GM10266 (cell line): ENCODE data around the gene IRS2.

Experiments
- DNase-seq: peaks from one replicate; pipeline ENCODE4 v3.0.0; 2012; ENCODE audit errors: extremely low spot score
- CTCF ChIP-seq: IDR thresholded peaks from 2 replicates; pipeline ENCODE4 v1.5.1; 2012; ENCODE audit warnings: mild to moderate bottlenecking, low read depth; ENCODE audit not compliant: control insufficient read depth, insufficient read depth; ENCODE audit errors: missing control alignments

IRS2 gene

DNA sequence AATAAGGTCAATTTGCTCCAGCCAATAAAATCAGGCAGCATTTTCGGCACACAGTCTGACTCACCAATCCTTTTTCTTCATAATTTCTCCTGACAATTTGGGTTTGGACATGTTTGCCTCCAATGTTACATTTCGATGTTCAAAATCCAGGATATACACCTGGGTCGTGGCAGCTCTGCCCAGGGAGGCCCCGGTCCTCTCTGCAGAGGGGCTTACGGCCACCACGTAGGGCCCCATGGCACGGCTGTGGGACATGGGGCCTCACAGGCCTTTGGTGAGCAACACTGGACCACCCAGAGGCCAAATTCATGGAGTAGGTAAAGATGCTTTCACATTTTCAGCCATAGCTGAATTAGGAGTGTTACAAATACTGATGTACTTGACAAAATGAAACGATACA lies 25.4 kb downstream of the IRS2 start:
- no peak for TF ChIP-seq CTCF
- no peak for DNase-seq

DNA sequence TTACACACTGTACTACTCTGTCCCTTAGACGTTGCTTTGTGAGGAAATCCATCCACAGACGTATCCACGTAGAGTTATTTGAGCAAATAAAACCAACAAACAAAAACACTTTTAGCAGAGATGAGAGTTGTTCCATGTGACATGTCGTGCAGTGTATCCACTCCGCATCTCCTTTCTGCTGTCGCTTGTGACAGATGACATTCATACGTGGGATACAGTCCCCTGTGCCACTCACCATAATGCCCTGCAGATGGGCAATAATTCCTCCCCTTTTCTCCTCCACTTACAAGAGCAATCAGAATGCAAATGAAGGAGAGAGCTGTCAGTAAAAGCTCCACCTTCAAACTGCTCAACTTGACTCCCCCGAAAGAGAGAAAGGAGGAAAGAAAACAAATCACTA lies 26.0 kb downstream of the IRS2 start:
- no peak for DNase-seq
- no peak for TF ChIP-seq CTCF

DNA sequence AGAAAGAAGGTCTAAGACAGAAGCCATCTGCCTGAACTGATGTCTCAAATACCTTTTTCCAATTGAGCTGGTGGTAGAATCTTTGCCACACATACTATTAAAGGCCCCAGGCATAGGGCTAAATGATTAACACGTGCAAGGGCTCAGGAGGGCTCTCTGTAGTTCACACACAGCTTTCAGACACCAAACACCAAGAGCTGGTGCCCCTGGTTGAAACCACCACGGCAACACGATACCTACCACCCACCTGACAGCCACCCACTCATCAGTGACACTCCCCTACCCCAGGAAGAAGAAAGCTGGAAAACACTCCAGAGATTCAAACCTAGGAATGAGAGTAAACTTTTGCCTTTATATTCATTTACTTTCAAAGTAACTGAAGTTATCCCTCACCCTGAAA lies 26.8 kb downstream of the IRS2 start:
- TF ChIP-seq CTCF = no peak
- DNase-seq = no peak

- TF ChIP-seq CTCF = no peak
- no peak for DNase-seq
Observed at GRCh38 chr13:109758937-109759480, 27.4 kb downstream of the IRS2 start.

DNA sequence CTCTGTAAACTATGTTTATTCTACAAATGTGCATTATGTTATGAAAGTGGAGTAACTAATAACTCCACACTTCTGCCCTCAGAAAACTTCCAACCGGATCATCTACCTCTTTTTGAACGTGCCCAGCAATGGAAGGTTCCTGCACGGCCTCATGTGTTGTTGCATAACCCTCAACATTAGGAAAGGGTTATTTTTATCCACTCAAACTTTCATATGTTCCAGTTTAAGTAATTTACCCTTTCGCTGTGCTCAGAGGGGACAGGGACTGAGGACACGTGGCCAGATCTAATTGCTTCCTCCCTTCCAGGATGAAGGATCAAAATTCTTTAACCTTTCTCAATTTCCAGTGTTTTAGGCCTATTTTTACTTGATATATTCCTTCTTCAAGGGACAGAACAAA lies 29.6 kb downstream of the IRS2 start:
- DNase-seq = no peak
- TF ChIP-seq CTCF = no peak

DNA sequence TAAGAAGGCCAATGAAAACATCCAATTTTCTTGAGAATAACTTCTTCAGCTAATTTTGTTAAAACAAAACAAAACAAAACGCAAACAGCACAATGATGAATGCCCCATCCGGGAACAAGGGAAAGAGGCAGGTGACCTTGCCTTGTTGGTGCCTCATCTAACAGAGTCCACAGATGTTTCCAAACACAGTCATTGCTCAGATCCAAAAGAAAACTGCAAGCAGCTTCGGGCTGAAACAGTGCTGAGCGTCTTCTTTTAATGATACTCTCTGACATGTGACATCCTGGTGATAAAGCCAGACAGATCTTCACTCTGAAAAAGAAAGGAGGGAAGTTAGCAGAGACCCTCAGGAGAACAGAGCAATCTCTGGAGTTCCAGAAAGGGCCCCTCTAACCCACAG lies 30.4 kb downstream of the IRS2 start:
- no peak for TF ChIP-seq CTCF
- DNase-seq = no peak

- no peak for DNase-seq
Observed at GRCh38 chr13:109755551-109755950, 30.8 kb downstream of the IRS2 start.

More at GRCh38 chr13:109755551-109755950, 30.8 kb downstream of the IRS2 start:
- no peak for TF ChIP-seq CTCF
